Stimulated activated CD8-positive, alpha-beta memory T cell treated with anti-CD3 and anti-CD28 coated beads, Interleukin-12 subunit alpha, Interleukin-12 subunit beta, amount 100 ng/mL, for 1 hour (primary cell): Measurements from ENCODE around the gene PRDX6.
"Not testable (repeated sequence)": the region's sequence is repeated elsewhere in the genome, so short reads cannot be mapped to it uniquely, and the experiment has no call there.

Experiments used
- DNase-seq: peaks from one replicate; pipeline ENCODE4 v3.0.0-alpha.2; 2020; ENCODE audit warnings: low read depth

PRDX6 gene

DNA sequence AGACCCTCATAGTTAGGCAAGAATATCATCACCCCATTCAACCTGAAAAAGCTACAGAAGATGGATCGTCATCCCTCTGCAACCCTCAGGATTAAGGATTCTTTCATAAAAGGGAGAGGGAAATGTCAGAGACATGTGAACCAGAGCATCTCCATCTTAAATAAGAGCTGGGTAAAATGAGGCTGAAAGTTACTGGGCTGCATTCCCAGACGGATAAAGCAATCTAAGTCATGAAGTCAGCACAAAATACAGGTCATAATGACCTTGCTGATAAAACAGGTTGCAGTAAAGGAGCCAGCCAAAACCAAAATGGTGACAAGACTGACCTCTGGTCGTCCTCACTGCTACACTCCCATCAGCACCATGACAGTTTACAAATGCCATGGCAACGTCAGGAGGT lies 22.6 kb downstream of the PRDX6 start:
- no peak for DNase-seq

DNA sequence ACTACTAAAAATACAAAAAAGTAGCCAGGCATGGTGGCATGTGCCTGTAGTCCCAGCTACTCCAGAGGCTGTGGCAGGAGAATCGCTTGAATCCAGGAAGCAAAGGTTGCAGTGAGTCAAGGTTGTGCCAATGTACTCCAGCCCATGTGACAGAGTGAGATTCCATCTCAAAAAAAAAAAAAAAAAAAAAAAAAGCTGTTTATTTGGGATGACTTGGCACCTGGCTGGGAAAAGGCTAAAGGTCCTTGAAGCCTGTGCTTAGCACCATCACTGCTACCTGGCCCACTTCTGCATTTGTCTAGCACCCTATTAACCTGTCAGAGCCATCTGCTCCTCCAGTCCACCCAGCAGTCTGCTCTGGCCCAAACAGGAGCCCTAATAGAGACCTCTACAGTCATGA lies 25.0 kb downstream of the PRDX6 start:
- DNase-seq = no peak

GRCh38 chr1:173503391-173503790 lies 26.3 kb downstream of the PRDX6 start:
- no peak for DNase-seq

- no peak for DNase-seq
These were observed 27.1 kb downstream of the PRDX6 start for GRCh38 chr1:173504268-173504667.

GRCh38 chr1:173505391-173505790 lies 28.3 kb downstream of the PRDX6 start:
- DNase-seq = no peak

DNA sequence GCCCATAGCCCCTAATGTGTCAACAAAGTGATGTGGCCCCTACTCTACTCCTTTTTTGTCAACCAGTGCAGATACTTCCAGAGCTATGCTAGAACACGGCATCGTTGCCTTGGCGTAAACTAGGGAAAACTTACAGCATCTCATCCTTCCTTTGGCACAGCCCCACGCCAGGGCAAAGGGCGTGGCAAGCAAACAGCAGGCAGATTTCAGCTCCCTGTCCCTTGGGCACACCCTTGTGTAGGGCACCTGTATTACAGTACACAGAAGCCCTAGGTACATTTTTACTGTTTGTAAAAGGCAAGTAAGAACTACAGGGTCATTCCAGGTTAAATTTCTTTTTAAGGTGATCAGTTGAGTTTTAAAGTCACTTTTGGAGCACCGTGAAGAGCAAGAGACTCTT lies 29.3 kb downstream of the PRDX6 start:
- DNase-seq = no peak

DNA sequence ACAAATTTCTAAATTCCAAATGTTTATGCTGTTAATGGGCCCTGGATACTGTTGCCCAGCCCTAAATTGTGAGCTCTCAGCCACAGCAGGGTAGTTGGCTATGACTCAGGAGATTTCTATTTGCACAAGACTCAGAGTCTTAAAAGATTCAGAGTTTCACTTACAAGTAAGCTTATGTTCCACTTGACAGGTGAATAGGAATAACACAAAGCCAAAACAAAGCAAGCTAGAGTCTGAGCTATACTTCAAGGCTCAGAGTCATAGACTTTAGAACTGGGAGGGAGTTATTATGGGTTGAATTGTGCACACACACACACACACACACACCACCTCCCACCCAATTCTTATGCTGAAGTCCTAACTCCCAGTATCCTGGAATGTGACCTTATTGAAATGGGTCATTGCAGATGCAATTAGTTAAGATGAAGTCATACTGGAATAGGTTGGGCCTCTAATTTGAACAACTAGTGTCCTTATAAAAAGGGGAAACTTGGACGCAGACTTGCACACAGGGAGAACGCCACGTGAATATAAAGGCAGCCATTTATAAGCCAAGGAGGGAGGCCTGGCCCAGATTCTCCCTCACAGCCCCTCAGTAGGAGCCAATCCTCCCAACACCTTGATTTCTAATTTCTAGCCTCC lies 30.2 kb downstream of the PRDX6 start:
- no peak for DNase-seq

GRCh38 chr1:173507847-173508209 lies 30.7 kb downstream of the PRDX6 start:
- DNase-seq = no peak

DNA sequence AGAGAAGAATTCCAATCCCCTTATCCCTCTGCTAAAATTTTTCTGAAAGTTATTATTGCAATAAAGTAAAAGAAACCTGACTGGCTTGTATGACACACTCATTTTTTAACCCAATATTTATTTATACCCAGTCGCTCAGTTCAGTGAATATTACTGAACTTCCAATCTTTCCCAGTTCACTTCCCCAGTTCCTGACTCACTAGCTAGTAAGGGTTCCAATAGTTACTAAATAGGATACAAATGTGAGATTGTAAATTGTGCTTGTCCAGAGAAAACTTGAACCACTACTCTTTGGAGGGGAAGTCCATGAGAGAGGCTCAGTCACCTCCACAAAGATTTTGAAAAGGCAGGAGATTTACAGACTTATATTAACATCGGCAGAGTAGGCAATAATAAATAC lies 31.4 kb downstream of the PRDX6 start:
- no peak for DNase-seq

DNA sequence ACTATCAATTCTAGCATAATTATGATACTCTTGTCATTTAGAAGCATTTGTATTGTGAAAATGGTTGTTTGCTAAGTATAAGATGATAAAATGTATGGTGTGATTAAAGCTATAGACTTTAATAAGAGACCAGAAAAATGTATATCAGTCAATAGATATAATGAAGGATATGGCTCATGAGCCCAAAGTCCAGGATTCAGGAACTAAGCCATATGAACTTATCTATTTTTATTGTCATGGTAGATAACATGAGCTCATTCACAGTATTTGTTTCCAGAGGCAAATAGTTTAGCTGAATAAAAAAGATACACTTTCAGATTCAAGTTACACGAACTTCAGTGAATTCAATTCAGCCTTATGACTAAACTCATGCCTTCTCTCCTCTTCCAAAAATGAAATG lies 32.7 kb downstream of the PRDX6 start:
- DNase-seq = no peak

- not testable (repeated sequence) for DNase-seq
These were observed 37.4 kb downstream of the PRDX6 start for GRCh38 chr1:173514503-173514902.

- DNase-seq = no peak
These were observed 43.7 kb downstream of the PRDX6 start for GRCh38 chr1:173520799-173521198.

DNA sequence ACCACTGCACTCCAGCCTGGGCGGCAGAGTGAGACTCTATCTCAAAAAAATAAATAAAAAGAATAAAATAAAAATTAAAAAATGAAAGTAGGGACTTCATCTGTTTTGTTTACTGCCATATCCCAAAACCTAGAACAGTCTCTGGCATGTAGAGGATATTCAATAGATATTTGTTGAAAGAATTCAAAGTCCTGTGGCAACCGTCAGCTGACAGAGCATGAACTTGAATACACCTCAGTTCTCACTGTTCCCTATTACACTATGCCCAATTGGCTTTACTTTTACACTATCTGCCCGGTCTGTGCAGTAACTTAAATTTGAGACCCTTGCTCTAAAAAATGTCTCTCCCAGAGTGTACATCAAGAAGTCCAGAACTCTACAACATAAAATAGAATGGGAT lies 46.2 kb downstream of the PRDX6 start:
- no peak for DNase-seq

DNA sequence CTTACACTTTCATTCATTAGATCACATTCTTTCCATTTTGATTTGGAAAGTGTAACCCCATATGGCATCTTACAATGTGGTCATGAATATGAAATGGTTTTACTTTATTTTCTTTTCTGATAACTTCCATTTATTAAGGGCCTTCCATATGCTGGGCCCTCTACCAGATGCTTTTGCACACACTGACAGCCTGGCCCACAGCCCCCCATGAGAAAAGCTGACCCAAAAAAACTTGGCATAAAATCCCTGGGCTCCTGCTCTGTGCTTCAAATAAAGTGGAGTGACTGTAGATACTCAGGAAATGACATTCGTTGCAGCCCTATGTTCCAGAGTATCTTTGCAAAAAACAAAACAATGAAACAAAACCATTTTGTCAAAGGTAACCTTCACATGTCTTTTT lies 48.8 kb downstream of the PRDX6 start:
- no peak for DNase-seq

- no peak for DNase-seq
These were observed 50.2 kb downstream of the PRDX6 start for GRCh38 chr1:173527151-173527826.

DNA sequence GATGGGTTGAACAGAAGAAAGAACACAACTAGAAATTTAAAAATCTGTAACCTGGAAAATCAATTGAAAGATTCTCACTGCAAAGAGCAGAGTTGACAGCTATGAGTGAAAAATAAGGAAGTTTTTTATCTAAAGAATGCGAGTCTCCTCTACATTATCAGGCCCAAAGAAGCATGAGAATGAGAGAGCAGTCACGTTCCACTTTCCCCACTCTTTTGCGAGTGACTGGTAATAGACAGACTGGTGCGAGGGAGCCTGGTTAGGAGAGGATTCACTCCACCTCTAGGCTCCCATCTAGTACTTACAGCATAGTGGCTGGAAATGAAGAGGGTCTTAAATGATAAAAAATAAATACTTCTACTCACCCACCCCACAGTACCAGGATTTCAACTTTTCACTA lies 52.0 kb downstream of the PRDX6 start:
- DNase-seq = no peak

GRCh38 chr1:173530795-173531693 lies 53.9 kb downstream of the PRDX6 start:
- DNase-seq = no peak

- no peak for DNase-seq
These were observed 55.1 kb downstream of the PRDX6 start for GRCh38 chr1:173532237-173532636.

GRCh38 chr1:173536223-173536622 lies 59.1 kb downstream of the PRDX6 start:
- DNase-seq = no peak
